Suprapubic skin (tissue), 4 donors: Measurements from ENCODE around the gene FKBP1A. TPM values are rescaled to one million over a fixed set of nuclear protein-coding genes. Genes with fewer than 3 reads are reported as not detected.

Source experiments
- DNase-seq, 2 donors: peaks; one replicate each; pipeline ENCODE4 v3.0.0-alpha.2; 2019; ENCODE audit warnings: low spot score in 2 of 2
- H3K27ac ChIP-seq: fragments of 200-600 bp; sonication (generic); one replicate; pipeline ENCODE4 v1.5.1; 2019
- H3K27me3 ChIP-seq: fragments of 200-600 bp; sonication (generic); one replicate; pipeline ENCODE4 v1.5.1; 2019
- H3K36me3 ChIP-seq: fragments of 200-600 bp; sonication (generic); one replicate; pipeline ENCODE4 v1.5.1; 2019
- H3K4me1 ChIP-seq: fragments of 200-600 bp; sonication (generic); one replicate; pipeline ENCODE4 v1.5.1; 2019
- H3K4me3 ChIP-seq: fragments of 200-600 bp; sonication (generic); one replicate; pipeline ENCODE4 v1.5.1; 2019; ENCODE audit warnings: mild to moderate bottlenecking
- H3K9me3 ChIP-seq: fragments of 200-600 bp; sonication (generic); one replicate; pipeline ENCODE4 v1.5.1; 2019
- EP300 ChIP-seq: sonication (generic); formaldehyde crosslinking; IDR thresholded peaks from one replicate; pipeline ENCODE4 v1.6.1; 2017; ENCODE audit warnings: antibody characterized with exemption
- POLR2A ChIP-seq, 2 donors: fragments of 450-650 bp; IDR thresholded peaks; one replicate each; pipeline ENCODE4 v1.6.1; 2017; ENCODE audit warnings: antibody characterized with exemption in 2 of 2, mild to moderate bottlenecking in 2 of 2, moderate library complexity in 2 of 2
- POLR2AphosphoS5 ChIP-seq, 3 donors: sonication (generic); formaldehyde crosslinking; IDR thresholded peaks; one replicate each; pipeline ENCODE4 v1.6.1; 2017; ENCODE audit warnings: antibody characterized with exemption in 3 of 3
- WGBS: methylation state at CpG from one replicate; pipeline ENCODE4 v1.1.5; 2018; 5-methylcytosine and 5-hydroxymethylcytosine counted together
- total RNA-seq, 4 donors: library from RNA; depleted of rRNA; stranded (reverse); fragments of >200 nt; gene quantifications; one replicate each; pipeline ENCODE4 v1.1.0, GENCODE V29; 2016
- TF ChIP-seq, protein P1 (sequence below), 2 donors: fragments of 200-600 bp in 1 of 2; fragments of 450-650 bp in 1 of 2; sonication (generic) in 1 of 2; IDR thresholded peaks; one replicate each; pipeline ENCODE4 v1.5.1; 2016 to 2019; ENCODE audit warnings: antibody characterized with exemption in 2 of 2, mild to moderate bottlenecking in 1 of 2, moderate library complexity in 1 of 2

FKBP1A gene
- total RNA-seq, 4 donors from 2014 or later = 100.0 to 151 (median 115) TPM

DNA sequence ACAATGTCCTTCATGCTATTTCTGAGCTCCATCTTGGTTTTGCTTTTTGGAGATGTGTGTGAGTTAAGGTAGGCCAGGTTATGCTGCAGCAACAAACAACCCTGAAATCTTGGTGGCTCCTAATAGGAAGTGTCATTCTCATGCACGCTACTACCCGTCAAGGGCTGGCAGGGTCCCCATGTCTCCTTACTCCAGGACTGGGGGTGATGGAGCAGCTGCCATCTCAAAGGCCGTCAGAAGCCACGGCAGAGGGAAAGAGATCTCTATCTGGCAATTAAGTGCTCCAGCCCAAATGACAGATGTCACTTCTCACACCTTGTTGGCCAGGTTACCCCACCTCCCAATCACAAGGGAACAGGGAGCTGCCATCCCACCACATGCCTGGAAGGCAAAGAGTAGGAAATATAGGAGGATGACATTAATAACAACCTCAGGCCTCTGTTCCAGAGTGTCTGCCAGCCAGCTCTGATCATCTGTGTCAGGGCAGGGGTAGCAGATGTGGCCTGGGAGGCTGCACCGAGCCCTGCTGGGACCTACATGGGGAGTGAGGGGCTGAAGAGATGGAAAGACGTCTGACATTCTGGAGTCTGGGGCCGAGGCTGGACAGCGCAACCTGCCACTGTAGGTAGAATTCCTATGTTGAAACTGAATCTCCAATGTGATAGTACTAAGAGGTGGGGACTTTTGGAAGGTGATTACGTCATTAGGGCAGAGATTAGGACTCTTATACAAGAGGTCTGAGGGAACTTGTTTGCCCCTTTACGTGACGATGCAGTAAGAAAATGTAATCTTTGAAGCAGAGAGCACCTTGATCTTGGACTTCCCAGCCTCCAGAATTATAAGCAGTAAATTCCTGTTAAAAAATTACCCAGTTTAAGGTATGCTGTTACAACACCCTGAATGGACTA lies 59.1 kb downstream of the FKBP1A start:
- no peak for TF ChIP-seq EP300
- no peak for TF ChIP-seq POLR2A (IDR thresholded peaks at IDR 0.05)
- TF ChIP-seq, protein P1, sequence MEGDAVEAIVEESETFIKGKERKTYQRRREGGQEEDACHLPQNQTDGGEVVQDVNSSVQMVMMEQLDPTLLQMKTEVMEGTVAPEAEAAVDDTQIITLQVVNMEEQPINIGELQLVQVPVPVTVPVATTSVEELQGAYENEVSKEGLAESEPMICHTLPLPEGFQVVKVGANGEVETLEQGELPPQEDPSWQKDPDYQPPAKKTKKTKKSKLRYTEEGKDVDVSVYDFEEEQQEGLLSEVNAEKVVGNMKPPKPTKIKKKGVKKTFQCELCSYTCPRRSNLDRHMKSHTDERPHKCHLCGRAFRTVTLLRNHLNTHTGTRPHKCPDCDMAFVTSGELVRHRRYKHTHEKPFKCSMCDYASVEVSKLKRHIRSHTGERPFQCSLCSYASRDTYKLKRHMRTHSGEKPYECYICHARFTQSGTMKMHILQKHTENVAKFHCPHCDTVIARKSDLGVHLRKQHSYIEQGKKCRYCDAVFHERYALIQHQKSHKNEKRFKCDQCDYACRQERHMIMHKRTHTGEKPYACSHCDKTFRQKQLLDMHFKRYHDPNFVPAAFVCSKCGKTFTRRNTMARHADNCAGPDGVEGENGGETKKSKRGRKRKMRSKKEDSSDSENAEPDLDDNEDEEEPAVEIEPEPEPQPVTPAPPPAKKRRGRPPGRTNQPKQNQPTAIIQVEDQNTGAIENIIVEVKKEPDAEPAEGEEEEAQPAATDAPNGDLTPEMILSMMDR (IDR thresholded peaks at IDR 0.05) = no peak
- Histone ChIP-seq H3K27me3 (no peaks in the 10 kb centered on the region), H3K9me3 (no peaks in the 10 kb centered on the region), H3K36me3 (no peaks in the 10 kb centered on the region), H3K4me3 (no peak overlapping the region), H3K4me1 (peaks cover 49% of the 10 kb centered on the region), H3K27ac (no peak overlapping the region)
- WGBS = 89% methylated on average over 11 of the region's 11 CpGs
- peak; percentile 47 to 57 for DNase-seq

DNA sequence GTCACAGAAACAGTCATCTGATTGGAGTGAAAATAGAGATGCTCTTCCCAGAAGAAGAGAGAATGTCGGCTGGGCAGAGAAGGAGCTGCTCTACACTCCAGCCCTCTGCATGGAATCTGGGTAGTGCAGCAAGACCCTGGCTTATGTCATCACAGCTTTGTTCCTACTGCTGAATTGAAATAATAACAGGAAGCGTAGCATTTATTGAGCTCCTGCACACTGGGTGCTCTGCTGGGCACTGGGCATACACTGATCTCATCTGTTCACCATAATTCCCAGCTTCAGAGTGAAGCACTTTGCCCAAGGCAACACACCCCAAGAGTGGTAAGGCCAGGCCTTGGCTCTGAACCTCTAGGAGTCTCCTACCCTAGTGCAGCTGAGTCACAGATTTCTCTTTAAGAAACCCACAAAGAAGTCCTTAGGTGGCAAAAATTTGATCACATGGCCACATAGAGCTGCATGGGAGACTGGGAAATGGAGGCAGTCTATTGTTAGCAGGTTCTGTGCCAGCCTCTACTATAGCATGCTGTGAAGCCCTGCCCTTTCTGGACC lies 60.0 kb downstream of the FKBP1A start:
- Histone ChIP-seq H3K4me3 (no peak overlapping the region), H3K27ac (no peak overlapping the region), H3K9me3 (no peaks in the 10 kb centered on the region), H3K36me3 (no peaks in the 10 kb centered on the region), H3K27me3 (no peaks in the 10 kb centered on the region), H3K4me1 (peaks cover 57% of the 10 kb centered on the region)
- TF ChIP-seq POLR2AphosphoS5 (IDR thresholded peaks at IDR 0.05) (no peak), POLR2A (IDR thresholded peaks at IDR 0.05) (no peak), EP300 (no peak)
- TF ChIP-seq, protein P1 (IDR thresholded peaks at IDR 0.05) = no peak
- WGBS = 85% methylated on average over 2 of the region's 2 CpGs
- DNase-seq = peak in 1 of 2 donors; percentile 41

DNA sequence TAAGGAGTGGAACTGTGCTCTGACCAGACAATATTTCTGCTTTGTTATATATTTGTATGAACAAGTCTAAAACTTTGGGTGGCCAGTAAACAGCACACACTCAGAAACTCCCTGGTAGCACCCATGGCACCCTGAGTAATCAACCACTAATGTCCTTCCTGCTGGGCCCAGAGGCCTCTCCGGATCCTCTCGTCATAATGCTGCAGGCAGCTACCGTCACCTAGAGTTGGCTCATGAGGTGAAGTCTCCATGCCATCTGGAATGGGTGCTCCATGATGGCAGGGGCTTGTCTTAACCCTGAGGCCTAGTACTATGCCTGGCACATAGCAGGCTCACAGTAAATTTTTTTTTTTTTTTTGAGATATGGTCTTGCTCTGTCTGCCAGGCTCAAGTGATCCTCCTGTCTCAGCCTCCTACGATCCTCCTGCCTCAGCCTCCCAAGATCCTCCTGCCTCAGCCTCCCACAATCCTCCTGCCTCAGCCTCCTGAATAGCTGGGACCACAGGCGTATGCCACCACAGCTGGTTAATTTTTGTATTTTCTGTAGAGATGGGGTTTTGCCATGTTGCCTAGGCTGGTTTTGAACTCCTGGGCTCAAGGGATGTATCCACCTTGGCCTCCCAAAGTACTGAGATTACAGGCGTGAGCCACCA lies 60.9 kb downstream of the FKBP1A start:
- DNase-seq = peak; percentile 35 to 39
- H3K27ac ChIP-seq = no peak overlapping the region
- peaks cover 63% of the 10 kb centered on the region for H3K4me1 ChIP-seq
- H3K36me3 ChIP-seq = no peaks in the 10 kb centered on the region
- TF ChIP-seq POLR2AphosphoS5 (IDR thresholded peaks at IDR 0.05) (no peak), EP300 (no peak), POLR2A (IDR thresholded peaks at IDR 0.05) (no peak)
- TF ChIP-seq, protein P1 (IDR thresholded peaks at IDR 0.05) = no peak
- 84% methylated on average over 6 of the region's 6 CpGs for WGBS
- H3K4me3 ChIP-seq = no peak overlapping the region
- no peaks in the 10 kb centered on the region for H3K27me3 ChIP-seq
- no peaks in the 10 kb centered on the region for H3K9me3 ChIP-seq

DNA sequence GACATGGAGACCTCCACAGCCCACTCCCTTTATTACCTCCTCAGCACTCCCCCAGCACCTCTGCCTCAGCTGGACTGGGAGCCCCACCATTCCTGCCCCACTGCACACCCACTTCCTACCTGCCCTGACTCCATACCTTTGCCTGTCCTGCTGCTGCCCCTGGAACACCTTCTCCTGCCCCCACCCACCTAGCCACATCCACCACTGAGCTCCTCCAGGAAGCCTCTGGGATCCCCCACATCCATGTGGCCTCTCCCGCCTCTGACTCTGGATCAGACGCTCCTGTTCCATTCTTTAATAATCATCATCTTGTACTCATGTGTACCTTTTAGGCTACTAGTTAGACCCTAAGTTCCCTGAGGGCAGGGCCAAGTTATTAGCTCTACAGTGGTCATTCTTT lies 61.8 kb downstream of the FKBP1A start:
- H3K4me1 ChIP-seq = peaks cover 63% of the 10 kb centered on the region
- H3K4me3 ChIP-seq = no peak overlapping the region
- WGBS = 96% methylated on average over 2 of the region's 2 CpGs
- peak; percentile 49 to 56 for DNase-seq
- H3K9me3 ChIP-seq = no peaks in the 10 kb centered on the region
- H3K27ac ChIP-seq = peak overlapping the region; percentile 97
- H3K36me3 ChIP-seq = no peaks in the 10 kb centered on the region
- H3K27me3 ChIP-seq = no peaks in the 10 kb centered on the region
- TF ChIP-seq EP300 (no peak), POLR2A (IDR thresholded peaks at IDR 0.05) (no peak), POLR2AphosphoS5 (IDR thresholded peaks at IDR 0.05) (no peak)
- TF ChIP-seq, protein P1 (IDR thresholded peaks at IDR 0.05) = no peak
